RWPE1 (cell line): ENCODE measurements around the gene FADS6.
A peak's percentile ranks its signal among the peaks of the same experiment; 100 is the strongest.

Experiments used
- CTCF ChIA-PET: fragments of 350-600 bp; sonication (Branson Sonifier 250); formaldehyde crosslinking; extraction: SDS; loops from one replicate; lab custom pipeline; 2021; lab: Yijun Ruan, JAX
- POLR2A ChIA-PET: fragments of 400-600 bp; formaldehyde crosslinking; extraction: SDS; loops from one replicate; lab custom pipeline; 2020; ENCODE audit warnings: antibody characterized with exemption; ENCODE audit not compliant: low non-redundant PET; lab: Yijun Ruan, JAX
- DNase-seq: peaks from one replicate; pipeline ENCODE4 v3.0.0; 2012; ENCODE audit warnings: low spot score
- H3K27ac ChIP-seq: fragments of 450-650 bp; 2 replicates; pipeline ENCODE4 v1.5.1; 2017
- CTCF ChIP-seq: fragments of 450-650 bp; conservative IDR thresholded peaks from 2 replicates; pipeline ENCODE4 v1.5.1; 2017; ENCODE audit warnings: low read depth, mild to moderate bottlenecking

The FADS6 gene

GRCh38 chr17:74874615-74875037, 18.8 kb downstream of the FADS6 start:
- H3K27ac ChIP-seq: peak overlapping the region; percentile 47
- no peak for DNase-seq
- TF ChIP-seq CTCF: no peak
- CTCF ChIA-PET: interaction anchor here (0.7 kb wide), 1 partner anchor 83 kb away, joined by 3 read pairs; no protein-coding TSS in a partner anchor
- POLR2A ChIA-PET: no interaction called here

GRCh38 chr17:74873874-74874614, 19.4 kb downstream of the FADS6 start:
- H3K27ac ChIP-seq: peak overlapping the region; percentile 86
- CTCF ChIA-PET: interaction anchor here (0.7 kb wide), 2 partner anchors 12 to 82 kb away, joined by 3 read pairs; no protein-coding TSS in a partner anchor
- peak; percentile 36 for DNase-seq
- POLR2A ChIA-PET: no interaction called here
- TF ChIP-seq CTCF: no peak

- ChIA-PET CTCF (interaction anchor here (0.7 to 1.4 kb wide), 2 partner anchors 11 to 13 kb away, joined by 3 to 7 read pairs; partner anchors contain the start of gene GRIN2C), POLR2A (interaction anchor here (0.8 to 1.1 kb wide), 3 partner anchors 17 to 97 kb away, joined by 3 to 9 read pairs (median 4); partner anchors contain the start of gene NAT9)
- H3K27ac ChIP-seq: peak overlapping the region; percentile 86
- no peak for TF ChIP-seq CTCF
- DNase-seq: peak; percentile 100
Observed at GRCh38 chr17:74873037-74873873, 20.2 kb downstream of the FADS6 start.

GRCh38 chr17:74872313-74873036, 21.0 kb downstream of the FADS6 start, which contains the start of gene FDXR:
FDXR (minus strand) TSS chr17:74872994; CDS start chr17:74872944, 50 bp downstream.
- ChIA-PET POLR2A (interaction anchor here (0.8 to 1.1 kb wide), 3 partner anchors 17 to 96 kb away, joined by 3 to 9 read pairs (median 4); partner anchors contain the start of gene NAT9), CTCF (interaction anchor here (0.6 to 1.4 kb wide), 4 partner anchors 9 to 86 kb away, joined by 3 to 7 read pairs (median 4); partner anchors contain the start of gene GRIN2C)
- TF ChIP-seq CTCF: no peak
- peak within 1 kb of the TSS; percentile 86 for H3K27ac ChIP-seq
- DNase-seq: peak; percentile 46

GRCh38 chr17:74871356-74872076, 21.9 kb downstream of the FADS6 start:
- no peak for DNase-seq
- POLR2A ChIA-PET: no interaction called here

More at GRCh38 chr17:74871356-74872076, 21.9 kb downstream of the FADS6 start:
- TF ChIP-seq CTCF: no peak
- CTCF ChIA-PET: interaction anchor here (0.6 to 1.4 kb wide), 4 partner anchors 10 to 87 kb away, joined by 3 to 7 read pairs (median 4); partner anchors contain the start of gene GRIN2C
- H3K27ac ChIP-seq: peak overlapping the region; percentile 86; the same call in 1 of the 2 replicates
